IMR-90 (cell line): ENCODE results near the gene KLF11.

Experiments used
- FOS ChIP-seq: fragments of 150-350 bp; IDR thresholded peaks from 2 replicates; pipeline ENCODE4 v1.6.1; 2016; ENCODE audit warnings: low read depth, low read length
- POLR2A ChIP-seq: IDR thresholded peaks from 2 replicates; pipeline ENCODE4 v1.6.1; 2012; ENCODE audit warnings: mild to moderate bottlenecking, low read depth, low read length

DNA sequence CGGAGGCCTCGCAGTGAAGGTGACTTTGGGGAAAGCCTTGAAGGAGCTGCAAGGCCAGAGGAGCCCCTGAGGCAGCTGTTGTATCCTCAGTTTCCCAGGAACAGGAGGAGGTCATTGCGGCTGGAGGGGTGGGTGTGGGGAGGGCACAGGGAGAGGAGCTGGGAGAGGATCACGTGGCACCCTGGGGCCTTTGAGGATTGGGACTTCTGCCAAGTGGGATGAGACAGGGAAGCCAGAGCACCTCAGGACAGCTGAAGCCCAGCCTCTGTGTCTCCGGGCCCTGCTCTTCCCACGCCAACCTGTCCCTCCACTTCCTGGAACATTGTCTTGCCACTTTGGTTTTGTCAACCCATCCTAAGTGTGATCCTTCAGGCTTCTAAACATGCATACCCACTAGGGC is 59.8 kb downstream of the KLF11 start:
- TF ChIP-seq FOS (no peak), POLR2A (no peak)
